Lower lobe of right lung (tissue), 2 donors: ENCODE measurements around the gene HOXC5. TPM values are rescaled to one million over a fixed set of nuclear protein-coding genes. Genes with fewer than 3 reads are reported as not detected.

Experiments used
- ATAC-seq, 2 donors: fragments of 200-7000 bp; cut with Tn5 transposase; one replicate each; pipeline ENCODE4 v1.9.1; 2020 to 2022; ENCODE audit warnings: mild to moderate bottlenecking in 2 of 2, moderate library complexity in 2 of 2
- DNase-seq: peaks from one replicate; pipeline ENCODE4 v3.0.0-alpha.2; 2020
- H3K27ac ChIP-seq: fragments of 200-600 bp; one replicate; pipeline ENCODE4 v1.8.0; 2022
- H3K27me3 ChIP-seq: fragments of 200-600 bp; one replicate; pipeline ENCODE4 v1.8.0; 2022; ENCODE audit warnings: low read depth
- H3K36me3 ChIP-seq: fragments of 200-600 bp; one replicate; pipeline ENCODE4 v1.8.0; 2022; ENCODE audit warnings: mild to moderate bottlenecking
- H3K4me1 ChIP-seq: fragments of 200-600 bp; one replicate; pipeline ENCODE4 v1.8.0; 2022
- H3K4me3 ChIP-seq: fragments of 200-600 bp; one replicate; pipeline ENCODE4 v1.8.0; 2022; ENCODE audit warnings: mild to moderate bottlenecking
- H3K9me3 ChIP-seq: fragments of 200-600 bp; one replicate; pipeline ENCODE4 v1.8.0; 2022
- intact Hi-C: fragments of 100-400 bp; cut with DNase I; formaldehyde crosslinking; loops from one replicate; pipeline ENCODE4 v1.11.0; 2022
- long read RNA-seq: library from polyadenylated mRNA; unstranded; transcript quantifications from one replicate; pipeline ENCODE4 v2.0.0, GENCODE V29; 2021
- total RNA-seq: library from RNA; stranded (reverse); fragmentation: NEBNext Ultra II Directional; extraction: Animal tissue kit (Norgen Biotek cat#: 25700); gene quantifications from one replicate; pipeline ENCODE4 v1.2.1, GENCODE V29; 2021
- TF ChIP-seq, protein P1 (sequence below): fragments of 200-600 bp; IDR thresholded peaks from one replicate; pipeline ENCODE4 v1.8.0; 2022; ENCODE audit warnings: antibody characterized with exemption, mild to moderate bottlenecking
- donor health status: DM: no; HTN: yes; CAD: no; lungs with severe emphysema.

The HOXC5 gene
- not detected for total RNA-seq
- long read RNA-seq: 0 reads

GRCh38 chr12:54032627-54033100 is at the start of gene HOXC5:
HOXC5 (plus strand) TSS chr12:54033050; CDS start chr12:54033123, 73 bp downstream.
- TF ChIP-seq, protein P1, sequence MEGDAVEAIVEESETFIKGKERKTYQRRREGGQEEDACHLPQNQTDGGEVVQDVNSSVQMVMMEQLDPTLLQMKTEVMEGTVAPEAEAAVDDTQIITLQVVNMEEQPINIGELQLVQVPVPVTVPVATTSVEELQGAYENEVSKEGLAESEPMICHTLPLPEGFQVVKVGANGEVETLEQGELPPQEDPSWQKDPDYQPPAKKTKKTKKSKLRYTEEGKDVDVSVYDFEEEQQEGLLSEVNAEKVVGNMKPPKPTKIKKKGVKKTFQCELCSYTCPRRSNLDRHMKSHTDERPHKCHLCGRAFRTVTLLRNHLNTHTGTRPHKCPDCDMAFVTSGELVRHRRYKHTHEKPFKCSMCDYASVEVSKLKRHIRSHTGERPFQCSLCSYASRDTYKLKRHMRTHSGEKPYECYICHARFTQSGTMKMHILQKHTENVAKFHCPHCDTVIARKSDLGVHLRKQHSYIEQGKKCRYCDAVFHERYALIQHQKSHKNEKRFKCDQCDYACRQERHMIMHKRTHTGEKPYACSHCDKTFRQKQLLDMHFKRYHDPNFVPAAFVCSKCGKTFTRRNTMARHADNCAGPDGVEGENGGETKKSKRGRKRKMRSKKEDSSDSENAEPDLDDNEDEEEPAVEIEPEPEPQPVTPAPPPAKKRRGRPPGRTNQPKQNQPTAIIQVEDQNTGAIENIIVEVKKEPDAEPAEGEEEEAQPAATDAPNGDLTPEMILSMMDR: peak; percentile 82
- Histone ChIP-seq H3K9me3 (no peaks in the 10 kb centered on the region), H3K36me3 (no peaks in the 10 kb centered on the region), H3K27ac (no peak within 1 kb of the TSS), H3K27me3 (peaks cover 98% of the 10 kb centered on the region), H3K4me3 (peak within 1 kb of the TSS; percentile 37), H3K4me1 (peaks cover 13% of the 10 kb centered on the region)
- DNase-seq: no peak
- intact Hi-C loops: no loop called here
- peak; percentile 55 to 66 for ATAC-seq

DNA sequence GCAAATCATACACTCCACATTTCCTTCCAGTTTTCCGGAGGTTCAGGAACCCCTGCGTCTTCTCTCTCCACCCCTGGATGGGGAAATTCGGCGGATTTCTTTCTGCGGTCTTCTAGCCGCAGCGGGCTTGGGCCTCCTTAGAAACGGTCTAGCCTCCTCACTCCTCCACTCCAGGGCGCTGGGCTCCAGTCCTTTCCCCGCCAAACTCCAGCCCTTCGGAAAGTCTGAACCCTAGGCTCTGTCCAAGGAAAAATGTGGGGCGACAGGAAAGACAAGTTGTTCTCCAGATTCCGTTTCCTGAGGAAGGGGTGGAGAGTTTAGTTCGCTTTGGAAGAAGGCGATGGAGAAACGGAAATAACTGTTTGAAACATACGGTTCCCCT is 49.3 kb upstream of the HOXC5 start:
- DNase-seq: no peak
- TF ChIP-seq, protein P1: no peak
- peaks cover 97% of the 10 kb centered on the region for H3K27me3 ChIP-seq
- peaks cover 15% of the 10 kb centered on the region for H3K4me1 ChIP-seq
- H3K27ac ChIP-seq: no peak overlapping the region
- no peaks in the 10 kb centered on the region for H3K36me3 ChIP-seq
- H3K9me3 ChIP-seq: no peaks in the 10 kb centered on the region
- intact Hi-C loops: no loop called here
- no peak overlapping the region for H3K4me3 ChIP-seq
- no peak for ATAC-seq

DNA sequence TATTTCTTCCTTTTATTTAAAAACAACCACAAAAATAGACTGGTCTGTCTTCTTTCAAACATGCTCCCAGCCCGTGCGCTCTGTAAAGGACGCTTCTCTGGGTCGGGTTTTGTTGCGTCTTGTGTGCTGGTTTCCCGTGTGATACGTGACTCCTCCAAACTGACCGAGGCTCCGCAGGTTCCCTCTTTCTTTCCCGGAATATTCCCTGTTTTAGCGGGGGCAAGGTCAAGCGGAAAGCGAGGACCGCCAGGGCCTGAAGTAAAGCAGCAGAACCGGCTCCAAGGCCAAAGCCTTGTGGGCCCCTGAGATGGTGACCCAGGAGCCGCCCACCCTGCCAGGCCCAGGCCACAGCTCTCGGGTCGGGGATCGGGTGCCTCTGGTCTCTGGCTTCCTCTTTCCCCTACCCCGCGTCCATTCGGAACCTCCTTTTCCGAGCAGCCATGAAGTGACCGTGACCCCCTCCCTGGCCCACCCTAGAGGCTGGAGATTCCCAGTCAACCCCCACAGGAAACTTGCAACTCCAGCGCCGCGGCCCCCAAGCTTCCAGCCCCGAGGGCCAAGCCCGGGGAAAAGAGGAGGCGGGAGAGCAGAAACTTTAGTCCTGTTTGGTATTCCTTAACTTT is 48.8 kb upstream of the HOXC5 start:
- DNase-seq: no peak
- Histone ChIP-seq H3K4me1 (peaks cover 17% of the 10 kb centered on the region), H3K36me3 (no peaks in the 10 kb centered on the region), H3K9me3 (no peaks in the 10 kb centered on the region), H3K27ac (no peak overlapping the region), H3K4me3 (no peak overlapping the region), H3K27me3 (peaks cover 97% of the 10 kb centered on the region)
- no peak for ATAC-seq
- TF ChIP-seq, protein P1: no peak
- intact Hi-C loops: no loop called here

GRCh38 chr12:53984901-53985691 is 47.8 kb upstream of the HOXC5 start, which contains the start of gene HOXC10:
HOXC10 (plus strand) TSS chr12:53985146; CDS start chr12:53985260, 114 bp downstream.
- no peaks in the 10 kb centered on the region for H3K9me3 ChIP-seq
- TF ChIP-seq, protein P1: no peak
- no peak within 1 kb of the TSS for H3K27ac ChIP-seq
- peaks cover 99% of the 10 kb centered on the region for H3K27me3 ChIP-seq
- intact Hi-C loops: no loop called here
- peaks cover 23% of the 10 kb centered on the region for H3K4me1 ChIP-seq
- peak within 1 kb of the TSS; percentile 16 for H3K4me3 ChIP-seq
- H3K36me3 ChIP-seq: no peaks in the 10 kb centered on the region
- peak; percentile 70 for DNase-seq
- ATAC-seq: peak; percentile 55 to 59

GRCh38 chr12:53985692-53985993 is 47.2 kb upstream of the HOXC5 start:
- H3K9me3 ChIP-seq: no peaks in the 10 kb centered on the region
- intact Hi-C loops: no loop called here
- no peaks in the 10 kb centered on the region for H3K36me3 ChIP-seq
- H3K4me1 ChIP-seq: peaks cover 23% of the 10 kb centered on the region
- ATAC-seq (no peak), DNase-seq (no peak)
- peaks cover 100% of the 10 kb centered on the region for H3K27me3 ChIP-seq
- TF ChIP-seq, protein P1: no peak
- H3K4me3 ChIP-seq: peak overlapping the region; percentile 16
- H3K27ac ChIP-seq: no peak overlapping the region
